ENCODE data around the gene PRKN. TPM values are rescaled to one million over a fixed set of nuclear protein-coding genes. Genes with fewer than 3 reads are reported as not detected.

The PRKN gene
- total RNA-seq, 4 donors from 2014 or later = 9.6 to 17.0 (median 11.6) TPM

- no peak for TF ChIP-seq CTCF (IDR thresholded peaks at IDR 0.05; ENCODE audit: low read depth)
Measured at GRCh38 chr6:162029873-162030576, 697.5 kb downstream of the PRKN start.

- no peak for TF ChIP-seq CTCF (IDR thresholded peaks at IDR 0.05; ENCODE audit: low read depth)
Measured at GRCh38 chr6:162026843-162027242, 700.7 kb downstream of the PRKN start.

- no peak for TF ChIP-seq CTCF (IDR thresholded peaks at IDR 0.05; ENCODE audit: low read depth)
Measured at GRCh38 chr6:162026031-162026430, 701.5 kb downstream of the PRKN start.

GRCh38 chr6:162019349-162019748 lies 708.2 kb downstream of the PRKN start:
- no peak for TF ChIP-seq CTCF (IDR thresholded peaks at IDR 0.05; ENCODE audit: low read depth)

GRCh38 chr6:162017536-162017935 lies 710.0 kb downstream of the PRKN start:
- no peak for TF ChIP-seq CTCF (IDR thresholded peaks at IDR 0.05; ENCODE audit: low read depth)

GRCh38 chr6:162014069-162014811 lies 713.3 kb downstream of the PRKN start:
- TF ChIP-seq CTCF (IDR thresholded peaks at IDR 0.05; ENCODE audit: low read depth) = no peak

GRCh38 chr6:162005372-162005771 lies 722.2 kb downstream of the PRKN start:
- no peak for TF ChIP-seq CTCF (IDR thresholded peaks at IDR 0.05; ENCODE audit: low read depth)
